GM21447 (cell line): ENCODE data around the gene CLMN.
A peak's percentile ranks its signal among the peaks of the same experiment; 100 is the strongest.

ENCODE experiments used
- ATAC-seq: cut with Tn5 transposase; IDR thresholded peaks from one replicate; pipeline ENCODE4 v1.9.1; 2021; ENCODE audit not compliant: unreplicated experiment

CLMN gene

GRCh38 chr14:95321693-95322455 lies 2.2 kb upstream of the CLMN start:
- no peak for ATAC-seq

- ATAC-seq = no peak
These were observed 1.4 kb upstream of the CLMN start for GRCh38 chr14:95320955-95321600.

DNA sequence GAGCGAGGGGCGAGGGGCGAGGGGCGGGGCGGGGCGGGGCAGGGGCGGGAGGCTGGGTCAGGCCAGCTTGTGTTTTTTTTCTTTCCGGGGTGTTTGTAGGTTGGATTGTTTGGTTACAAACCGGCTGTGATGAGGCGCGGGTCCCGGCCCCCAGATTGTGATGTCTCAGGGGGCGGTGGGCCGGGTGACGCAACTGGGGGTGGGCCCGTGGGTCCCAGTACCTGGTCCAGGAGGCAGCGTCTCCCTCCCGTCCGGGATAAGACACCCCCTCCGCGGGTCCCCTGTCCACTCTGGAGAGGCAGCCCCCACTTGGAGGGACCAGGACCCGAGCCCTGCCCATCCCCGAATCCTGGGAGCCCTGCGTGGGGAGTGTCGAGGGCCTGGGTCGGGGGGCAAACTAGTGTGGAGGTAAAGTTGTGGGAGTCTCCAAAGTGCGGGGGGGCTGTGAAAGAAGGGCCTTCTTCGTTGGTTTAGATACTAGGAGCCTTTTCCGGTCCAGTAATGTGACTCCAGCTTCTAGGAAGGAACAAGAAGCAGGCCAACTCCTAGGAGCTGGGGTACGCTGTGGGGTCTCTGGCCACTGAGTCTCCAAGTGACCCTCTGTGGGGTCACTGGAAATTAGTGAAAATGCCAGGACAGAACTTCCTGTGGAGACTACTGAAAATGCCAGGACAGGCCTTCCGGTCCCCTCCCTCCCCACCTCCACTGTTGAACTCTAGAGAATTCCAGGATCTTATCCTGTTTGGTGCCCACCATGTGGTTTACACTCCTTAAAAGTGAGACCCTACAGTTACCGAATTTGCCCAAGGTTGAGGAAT lies 579 bp upstream of the CLMN start:
- peak; percentile 5 for ATAC-seq

DNA sequence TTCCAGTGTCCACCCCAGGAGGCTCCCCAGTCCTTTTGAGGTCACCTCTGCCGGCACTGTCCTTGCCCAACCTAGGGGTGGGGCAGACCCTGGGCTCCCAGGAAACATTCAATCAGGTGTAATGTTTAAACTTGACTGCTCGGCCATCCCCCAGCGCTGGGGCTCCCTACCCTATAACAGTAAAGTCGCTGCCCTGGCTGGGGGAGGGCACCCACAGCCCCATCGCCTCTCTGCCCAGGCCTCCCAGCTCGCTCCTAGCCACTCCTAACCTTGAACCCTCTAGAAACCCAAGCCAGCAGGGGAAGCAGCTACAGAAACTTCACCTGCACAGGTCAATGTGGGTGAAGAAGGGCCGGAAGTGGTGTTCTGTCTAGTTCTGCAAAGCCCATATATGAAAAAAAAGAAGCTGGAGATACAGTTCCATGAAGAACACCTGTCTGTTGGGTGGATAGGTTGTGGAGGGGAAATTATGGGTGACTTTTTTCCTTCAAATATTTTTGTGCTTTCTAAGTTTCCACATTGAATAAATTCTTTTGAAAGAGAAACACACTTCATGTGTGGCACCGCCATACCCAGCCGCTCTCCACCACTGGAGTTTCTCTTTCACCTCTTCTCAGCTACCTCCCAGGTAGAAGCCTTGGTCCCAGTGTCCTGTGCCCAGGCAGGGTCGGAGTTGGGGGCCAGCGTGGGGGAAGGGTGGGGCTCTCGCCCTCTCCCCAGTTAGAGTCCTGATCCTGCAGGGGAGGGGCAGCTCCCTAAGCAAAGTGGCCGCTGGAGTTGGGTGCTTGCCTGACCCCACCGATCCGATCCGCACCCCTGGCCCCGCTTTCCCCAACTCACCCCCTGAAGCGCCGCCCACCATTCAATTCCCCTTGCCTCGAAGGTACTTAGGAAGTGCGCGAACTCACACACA lies 1.1 kb downstream of the CLMN start:
- ATAC-seq = peak; percentile 2

DNA sequence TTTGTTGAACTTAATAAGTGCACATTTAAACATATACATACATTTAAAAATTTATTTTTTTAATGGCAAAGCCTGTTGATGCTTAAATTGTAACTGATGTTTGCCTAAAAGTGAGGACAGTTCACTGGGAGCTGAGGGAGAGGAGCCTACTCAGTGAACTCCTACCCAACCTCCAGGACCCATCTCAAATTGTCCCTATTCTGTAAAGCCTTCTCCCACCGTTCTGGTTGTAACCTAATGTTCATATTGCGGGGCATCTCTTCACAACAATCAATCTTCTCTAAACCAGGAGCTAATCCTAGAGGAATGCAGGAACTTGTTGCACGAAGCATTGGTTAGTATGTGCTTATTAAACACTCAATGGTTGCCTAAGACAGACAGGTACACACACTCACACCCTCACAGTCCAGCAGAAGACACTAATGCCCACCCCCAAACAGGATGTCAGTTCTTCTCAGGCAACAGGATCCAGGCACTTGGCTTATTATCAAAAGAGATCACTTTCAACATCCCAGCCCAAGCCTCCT lies 1.8 kb downstream of the CLMN start:
- no peak for ATAC-seq

GRCh38 chr14:95316821-95317220 lies 2.9 kb downstream of the CLMN start:
- ATAC-seq = no peak

- ATAC-seq = no peak
These were observed 4.1 kb downstream of the CLMN start for GRCh38 chr14:95315579-95315978.

DNA sequence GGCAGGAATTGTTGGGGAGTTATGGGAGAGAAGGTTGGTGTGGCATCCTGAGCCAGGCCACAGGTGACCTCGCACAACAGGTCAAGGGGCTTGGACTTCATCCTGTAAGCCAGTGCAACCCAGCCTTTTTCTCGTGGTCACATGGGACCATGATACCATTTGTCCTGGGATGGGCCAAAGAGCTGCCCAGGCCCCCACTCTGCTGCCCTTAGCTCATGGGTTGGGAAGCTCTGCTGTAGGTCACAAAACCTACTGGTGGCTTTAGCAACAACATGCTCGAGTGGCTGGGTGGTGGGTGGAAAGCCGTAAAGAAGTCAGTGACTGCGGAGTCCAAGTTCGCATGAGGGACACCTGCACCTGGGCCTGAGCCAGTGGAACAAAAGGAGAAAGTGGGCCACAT lies 4.6 kb downstream of the CLMN start:
- no peak for ATAC-seq

- peak; percentile 57 for ATAC-seq
These were observed 5.1 kb downstream of the CLMN start for GRCh38 chr14:95314609-95315008.

GRCh38 chr14:95313707-95314106 lies 6.0 kb downstream of the CLMN start:
- ATAC-seq = no peak

GRCh38 chr14:95313190-95313589 lies 6.5 kb downstream of the CLMN start:
- no peak for ATAC-seq

DNA sequence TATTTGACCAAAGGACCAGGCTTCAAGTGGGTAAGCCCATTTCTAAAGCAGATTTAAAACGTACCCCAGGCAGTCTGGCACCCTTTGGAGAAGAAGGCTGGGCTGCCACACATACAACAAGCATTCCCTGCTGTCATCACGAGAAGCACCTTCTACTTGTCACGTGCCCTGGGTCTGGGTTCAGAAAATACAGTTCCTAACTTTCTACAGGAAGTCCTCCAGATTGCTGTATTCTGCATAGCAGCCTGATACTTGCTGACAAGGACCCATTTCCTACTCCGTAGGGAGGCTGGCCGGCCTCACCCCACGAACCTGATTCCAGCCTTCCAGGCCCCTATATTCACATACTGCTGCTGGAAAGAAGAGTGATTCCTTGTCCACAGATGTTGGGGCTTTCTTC lies 7.4 kb downstream of the CLMN start:
- no peak for ATAC-seq

DNA sequence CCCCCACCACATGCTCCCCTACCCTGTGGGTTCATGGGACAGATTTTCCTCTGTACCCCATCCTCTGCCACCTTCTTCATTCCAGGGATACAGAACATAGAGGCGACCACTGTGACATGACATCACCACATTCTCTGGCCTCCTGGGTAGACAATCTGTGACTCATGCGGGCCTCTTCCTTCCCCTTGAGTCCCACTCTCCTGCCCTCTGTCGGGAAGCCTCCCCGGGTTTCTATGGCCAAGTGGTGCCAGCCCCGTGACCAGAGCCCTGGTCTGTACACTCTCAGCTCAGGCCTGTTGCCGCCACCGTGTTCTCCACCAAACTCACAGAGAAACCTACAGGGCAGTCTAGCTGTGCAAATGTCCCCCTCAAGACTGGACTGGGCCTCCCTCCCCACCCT lies 8.0 kb downstream of the CLMN start:
- ATAC-seq = no peak

DNA sequence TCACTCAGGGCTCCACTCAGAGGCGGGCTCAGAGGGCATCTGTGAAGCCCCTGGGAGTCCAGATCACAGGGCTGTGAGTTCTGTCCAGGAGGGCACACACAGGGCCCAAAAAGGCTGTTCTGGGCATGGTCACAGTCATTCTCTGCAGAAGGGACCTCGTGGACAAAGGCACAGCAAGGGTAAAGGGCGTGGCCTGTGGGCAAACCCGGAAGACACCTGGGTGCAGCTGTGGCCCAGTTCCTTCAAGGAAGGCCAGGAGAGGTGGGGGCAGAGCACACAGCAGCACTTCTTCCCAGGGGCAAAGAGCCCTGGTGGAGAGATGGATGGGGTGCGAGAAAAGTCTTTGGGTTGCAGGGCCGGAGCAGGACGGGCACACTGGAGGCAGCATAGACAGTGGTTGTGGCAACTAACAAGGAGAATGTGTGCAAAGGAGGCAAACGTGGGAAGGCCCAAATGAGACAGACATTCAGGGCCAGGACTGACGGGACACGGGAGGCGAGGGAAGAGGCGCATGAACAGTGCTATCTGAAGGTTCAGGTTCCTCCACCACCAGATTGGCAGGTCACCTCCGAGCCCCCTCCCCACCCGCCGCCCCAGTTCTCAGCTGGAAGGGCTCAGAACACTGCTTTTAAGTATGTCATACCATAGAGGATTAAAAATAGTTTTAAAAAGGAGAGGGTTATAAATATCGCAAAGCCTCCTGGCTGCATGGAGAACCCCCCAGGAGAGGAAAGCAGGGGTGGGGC lies 8.9 kb downstream of the CLMN start:
- ATAC-seq = no peak

GRCh38 chr14:95309261-95310051 lies 10.3 kb downstream of the CLMN start:
- ATAC-seq = no peak

DNA sequence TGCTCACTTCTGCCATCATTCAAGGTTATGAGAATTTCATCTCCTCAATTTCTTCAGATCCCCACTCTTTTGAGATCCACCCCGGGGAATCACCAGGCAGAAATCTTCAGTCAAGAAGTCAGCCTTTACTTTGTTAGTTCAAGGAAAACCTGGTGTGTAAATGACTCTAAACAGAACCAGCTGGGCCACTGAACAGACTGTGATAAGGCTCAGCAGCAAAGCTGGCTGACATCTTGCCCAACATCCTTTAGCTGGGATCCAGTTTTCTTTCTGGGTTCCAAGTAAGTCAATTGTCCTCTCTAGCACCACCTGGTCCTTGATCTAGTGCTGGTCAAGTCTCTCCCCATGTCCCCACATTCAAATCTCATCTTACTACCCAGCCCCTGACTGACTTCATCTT lies 11.6 kb downstream of the CLMN start:
- no peak for ATAC-seq

DNA sequence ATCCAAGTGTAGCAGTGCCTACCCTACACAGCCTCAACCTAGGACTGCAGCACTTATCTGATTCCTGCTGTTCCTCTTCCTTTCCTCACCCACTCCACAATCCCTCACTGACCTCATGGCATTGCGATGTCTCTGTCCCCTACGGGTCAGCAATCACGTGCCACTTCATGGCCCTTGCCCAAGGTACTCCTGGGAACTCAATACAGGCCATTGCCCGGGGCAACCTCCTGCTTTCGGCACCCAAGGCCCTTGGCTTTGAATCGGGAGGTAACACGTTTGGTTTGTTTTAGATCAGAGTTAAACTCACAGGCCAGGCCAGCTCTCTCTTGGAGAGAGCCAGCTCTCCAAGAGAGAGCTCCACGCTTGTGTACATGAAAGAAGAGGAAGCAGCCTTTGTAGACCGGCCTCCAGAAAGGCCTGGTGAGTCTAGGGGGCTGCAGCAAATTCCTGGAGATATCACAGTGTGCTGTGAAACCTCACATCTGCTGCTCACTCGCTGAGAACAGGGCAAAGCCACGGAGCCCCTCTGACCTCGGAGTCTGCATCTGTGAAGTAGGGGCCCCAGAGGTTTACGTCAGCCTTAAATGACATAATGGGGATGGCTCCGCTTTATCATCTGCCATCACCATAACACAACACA lies 12.2 kb downstream of the CLMN start:
- ATAC-seq = no peak

DNA sequence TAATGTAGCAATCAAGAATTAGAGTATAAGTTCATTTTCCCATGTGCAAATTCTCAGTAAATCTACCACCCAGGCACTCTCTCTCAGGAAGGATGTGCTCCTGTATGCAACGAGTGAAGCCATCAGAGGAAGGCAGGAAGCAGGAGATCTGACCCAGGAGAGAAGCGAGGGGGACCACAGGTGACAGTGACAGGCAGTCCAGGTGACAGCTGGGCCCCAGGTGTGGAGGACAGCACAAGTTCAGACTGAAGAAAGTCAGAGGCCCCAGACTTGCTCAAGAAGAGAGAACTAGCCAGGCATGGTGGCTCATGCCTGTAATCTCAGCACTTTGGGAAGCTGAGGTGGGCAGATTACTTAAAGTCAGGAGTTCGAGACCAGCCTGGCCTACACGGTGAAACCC lies 13.8 kb downstream of the CLMN start:
- ATAC-seq = no peak

- ATAC-seq = no peak
These were observed 14.6 kb downstream of the CLMN start for GRCh38 chr14:95305145-95305544.
